Subcutaneous adipose tissue (tissue), 4 donors: ENCODE data around the gene FBXO7. TPM values are rescaled to one million over a fixed set of nuclear protein-coding genes. Genes with fewer than 3 reads are reported as not detected.

Source experiments
- total RNA-seq, 4 donors: library from RNA; depleted of rRNA; stranded (reverse); fragments of >200 nt; gene quantifications; one replicate each; pipeline ENCODE4 v1.1.0, GENCODE V29; 2016
- TF ChIP-seq, protein P1 (sequence below): fragments of 450-650 bp; IDR thresholded peaks from one replicate; pipeline ENCODE4 v1.5.1; 2016; ENCODE audit warnings: low read depth, mild to moderate bottlenecking, control low read depth, antibody characterized with exemption, moderate library complexity

Gene FBXO7
- total RNA-seq, 4 donors from 2014 or later, result 85.1 to 101 (median 93.8) TPM

DNA sequence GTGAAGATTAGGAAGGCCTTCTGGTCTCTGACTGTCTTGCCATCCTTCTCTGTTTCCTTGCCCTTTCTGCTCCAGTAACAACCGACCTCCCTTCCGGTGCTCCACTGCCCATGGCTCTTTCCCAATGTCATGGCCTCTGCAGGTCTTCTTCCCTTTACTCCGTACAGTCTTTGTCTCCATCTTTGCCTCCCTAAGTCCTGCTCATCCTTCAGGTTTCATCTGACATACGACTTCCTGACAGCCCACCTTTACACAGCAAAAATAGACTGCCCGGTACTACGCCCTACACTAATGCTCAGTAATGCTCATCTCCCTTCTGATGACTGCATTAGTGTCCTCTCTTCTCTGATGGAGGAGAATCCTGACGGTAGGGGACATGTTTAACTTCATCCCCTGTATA is 63.9 kb downstream of the FBXO7 start:
- TF ChIP-seq, protein P1, sequence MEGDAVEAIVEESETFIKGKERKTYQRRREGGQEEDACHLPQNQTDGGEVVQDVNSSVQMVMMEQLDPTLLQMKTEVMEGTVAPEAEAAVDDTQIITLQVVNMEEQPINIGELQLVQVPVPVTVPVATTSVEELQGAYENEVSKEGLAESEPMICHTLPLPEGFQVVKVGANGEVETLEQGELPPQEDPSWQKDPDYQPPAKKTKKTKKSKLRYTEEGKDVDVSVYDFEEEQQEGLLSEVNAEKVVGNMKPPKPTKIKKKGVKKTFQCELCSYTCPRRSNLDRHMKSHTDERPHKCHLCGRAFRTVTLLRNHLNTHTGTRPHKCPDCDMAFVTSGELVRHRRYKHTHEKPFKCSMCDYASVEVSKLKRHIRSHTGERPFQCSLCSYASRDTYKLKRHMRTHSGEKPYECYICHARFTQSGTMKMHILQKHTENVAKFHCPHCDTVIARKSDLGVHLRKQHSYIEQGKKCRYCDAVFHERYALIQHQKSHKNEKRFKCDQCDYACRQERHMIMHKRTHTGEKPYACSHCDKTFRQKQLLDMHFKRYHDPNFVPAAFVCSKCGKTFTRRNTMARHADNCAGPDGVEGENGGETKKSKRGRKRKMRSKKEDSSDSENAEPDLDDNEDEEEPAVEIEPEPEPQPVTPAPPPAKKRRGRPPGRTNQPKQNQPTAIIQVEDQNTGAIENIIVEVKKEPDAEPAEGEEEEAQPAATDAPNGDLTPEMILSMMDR, result no peak

DNA sequence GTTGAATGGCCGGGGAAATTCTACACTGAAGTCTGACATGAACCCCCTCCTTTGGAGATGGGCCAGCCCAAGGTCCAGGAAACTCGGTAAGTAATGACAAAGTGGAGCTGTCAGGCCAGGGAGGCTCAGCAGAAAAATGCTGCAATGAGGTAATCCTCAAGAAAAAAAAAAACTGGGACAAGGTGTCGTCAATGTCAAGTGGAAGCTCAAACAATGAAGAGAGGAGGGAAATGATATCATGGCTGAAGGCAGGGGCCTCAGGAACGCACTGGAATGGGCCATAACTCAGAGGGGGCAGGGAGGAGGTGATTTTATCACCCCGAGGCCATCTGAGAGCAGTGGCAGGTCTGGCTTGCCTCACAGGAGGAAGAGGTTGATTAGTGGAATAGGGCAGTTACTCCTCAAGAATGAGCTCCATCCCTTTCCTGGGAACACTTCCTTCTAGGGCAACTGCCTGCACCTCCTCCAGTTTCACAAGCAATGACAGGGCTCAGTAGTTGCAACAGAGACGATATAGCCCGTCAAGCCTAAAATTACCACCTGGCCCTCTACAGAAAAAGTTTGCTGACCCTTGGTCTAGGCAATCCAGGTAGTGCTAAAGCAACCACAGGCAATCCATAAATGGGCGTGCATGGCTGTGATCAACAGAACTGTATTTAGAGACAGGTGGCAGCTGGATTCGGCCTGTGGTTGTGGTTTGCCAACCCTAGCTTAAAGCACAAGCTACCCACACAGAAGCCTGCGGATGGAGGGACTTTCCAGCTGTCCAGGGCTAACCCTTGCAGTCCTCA is 65.2 kb downstream of the FBXO7 start:
- TF ChIP-seq, protein P1, result no peak

DNA sequence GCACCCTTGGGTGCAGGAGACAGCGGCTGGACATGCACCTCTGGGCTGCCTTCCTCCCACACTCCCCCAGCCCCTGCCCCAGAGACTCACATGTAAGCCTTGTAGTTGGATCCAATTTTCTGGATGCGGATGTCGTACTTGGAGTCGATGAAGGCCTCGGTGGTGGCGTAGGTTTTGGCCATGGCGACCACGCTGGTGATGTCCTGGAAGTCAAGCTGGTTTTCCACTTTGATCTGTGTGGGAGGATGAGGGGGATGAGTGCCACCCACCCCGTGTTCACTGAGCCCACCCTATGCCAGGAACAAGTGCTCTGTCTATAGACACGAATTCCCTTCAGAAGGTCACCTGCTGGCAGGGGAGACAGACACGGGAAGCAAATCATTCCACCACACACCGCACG is 66.9 kb downstream of the FBXO7 start:
- TF ChIP-seq, protein P1, result no peak

DNA sequence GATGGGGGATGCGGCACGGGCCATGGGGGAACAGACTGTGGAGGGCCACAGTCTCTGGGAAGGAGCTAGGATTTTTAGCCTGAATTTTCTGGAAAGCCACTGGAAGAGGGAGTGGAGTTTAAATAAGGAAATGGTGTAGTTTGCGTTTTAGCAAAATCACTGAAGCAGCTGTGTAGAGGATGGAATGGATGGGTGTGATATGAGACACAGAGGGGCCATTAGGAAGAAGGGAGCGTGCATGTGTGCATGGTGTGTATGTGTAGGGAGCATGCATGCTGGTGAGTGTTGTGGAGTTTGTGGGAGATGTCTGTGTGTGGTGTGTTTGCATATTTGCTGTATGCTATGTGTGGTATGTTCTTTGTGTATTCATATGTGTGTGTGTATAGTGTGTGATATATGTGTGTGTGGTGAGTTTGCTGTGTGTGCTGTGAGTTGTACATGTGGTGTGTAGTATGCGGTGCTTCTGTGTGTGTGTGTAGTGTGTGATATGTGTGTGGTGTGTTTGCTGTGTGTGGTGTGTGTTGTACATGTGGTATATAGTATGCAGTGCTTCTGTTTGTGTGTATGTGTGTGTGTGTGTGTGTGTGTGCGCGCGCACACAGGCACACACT is 67.6 kb downstream of the FBXO7 start:
- TF ChIP-seq, protein P1, result no peak

DNA sequence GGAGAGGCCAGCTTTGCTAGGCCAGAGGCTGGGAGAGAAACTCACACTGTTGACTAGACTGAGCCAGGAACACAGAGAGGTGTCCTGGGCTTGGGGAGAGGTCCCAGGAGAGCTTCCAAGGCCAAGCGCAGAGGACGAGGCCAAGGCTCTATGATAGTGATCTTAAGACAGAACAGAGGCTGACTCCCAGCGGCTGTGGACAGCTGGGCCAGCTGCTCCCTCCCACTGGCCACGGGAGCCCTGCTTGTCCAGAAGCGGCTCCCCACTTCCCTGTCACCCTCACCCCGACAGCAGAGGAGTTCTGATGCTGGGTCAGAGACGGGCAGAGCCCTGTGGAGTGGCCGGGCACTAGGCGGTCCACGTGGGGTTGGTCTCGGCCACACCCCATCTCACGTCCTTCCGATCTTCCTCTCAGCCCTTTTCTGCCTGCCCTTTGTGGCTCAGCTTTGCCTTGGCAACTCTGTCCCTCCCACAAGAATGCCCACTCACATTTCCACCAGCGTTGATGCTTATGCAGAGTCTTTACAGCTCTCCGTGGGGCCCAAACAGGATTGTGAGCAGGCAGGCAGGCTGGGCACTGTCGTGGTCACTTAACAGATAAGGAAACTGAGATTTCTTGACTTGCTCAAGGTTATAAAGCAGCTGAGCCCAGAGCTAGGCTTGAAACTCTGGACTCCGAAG is 68.2 kb downstream of the FBXO7 start:
- TF ChIP-seq, protein P1, result no peak

DNA sequence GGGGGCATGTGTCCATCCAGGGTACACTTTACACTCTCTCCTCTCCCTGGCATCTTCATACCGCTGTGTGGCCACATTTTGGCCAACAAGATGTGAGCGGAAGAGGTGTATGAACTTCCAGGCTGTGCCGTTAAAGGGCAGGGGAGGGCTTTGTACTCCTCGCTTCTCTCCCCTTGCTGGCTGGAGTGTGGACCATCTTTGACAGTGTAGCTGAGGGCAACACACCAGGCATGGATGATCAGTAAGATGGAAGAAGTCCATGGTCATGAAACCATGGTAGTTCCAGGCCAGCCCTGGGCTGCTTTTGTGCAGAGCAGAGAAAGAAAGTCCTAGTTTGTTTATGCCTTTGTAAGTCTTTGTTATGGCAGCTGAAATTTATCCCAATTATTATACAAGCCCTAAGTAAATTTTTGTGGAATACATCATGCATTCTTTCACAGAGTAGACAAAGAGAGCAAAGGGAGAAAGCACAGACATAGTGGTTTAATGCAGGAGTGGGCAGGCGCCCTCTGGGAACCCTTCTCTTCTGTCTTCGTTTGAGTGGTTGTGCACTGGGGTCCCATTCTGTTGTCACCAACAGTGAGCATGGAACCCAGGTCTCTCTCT is 70.4 kb downstream of the FBXO7 start:
- TF ChIP-seq, protein P1, result no peak

DNA sequence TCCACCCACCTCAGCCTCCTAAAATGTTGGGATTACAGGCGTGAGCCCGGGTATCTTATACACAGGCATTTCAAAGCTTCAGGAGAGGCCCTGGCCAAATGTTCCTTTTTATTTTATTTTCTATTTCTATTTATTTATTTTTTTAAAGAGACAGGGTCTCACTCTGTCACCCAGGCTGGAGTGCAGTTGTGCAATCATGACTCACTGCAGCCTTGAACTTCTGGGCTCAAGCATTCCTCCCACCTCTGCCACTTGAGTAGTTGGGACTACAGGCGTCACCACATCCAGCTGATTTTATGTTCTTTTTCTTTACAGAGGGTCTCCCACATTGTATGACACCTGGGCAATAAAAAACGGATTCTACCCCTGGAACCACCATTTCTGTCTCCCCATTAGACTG is 71.2 kb downstream of the FBXO7 start:
- TF ChIP-seq, protein P1, result no peak
